ENCODE measurements around the gene ACACB.

ACACB gene

GRCh38 chr12:109212460-109213115 is 96.2 kb downstream of the ACACB start:
- DNase-seq (ENCODE audit: low read depth, low spot score) = no peak

- DNase-seq (ENCODE audit: low read depth, low spot score) = no peak
These were observed 97.7 kb downstream of the ACACB start for GRCh38 chr12:109214131-109214530.

DNA sequence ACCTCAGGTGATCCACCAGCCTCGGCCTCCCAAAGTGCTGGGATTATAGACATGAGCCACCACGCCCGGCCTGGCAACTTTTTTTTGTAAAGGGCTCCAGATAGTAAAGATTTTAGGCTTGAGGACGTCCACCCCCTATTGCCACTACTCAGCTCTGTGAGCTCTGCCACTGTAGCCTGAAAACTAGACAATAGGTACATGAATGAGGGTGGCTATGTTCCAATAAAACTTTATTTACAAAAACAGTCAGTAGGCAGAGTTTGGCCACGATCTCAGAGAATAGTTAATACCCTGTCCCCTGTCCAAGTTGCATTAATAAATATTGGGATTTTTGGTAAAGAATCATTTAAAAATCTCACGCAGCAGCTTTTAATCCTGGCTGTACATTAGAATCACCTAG is 102.6 kb downstream of the ACACB start:
- no peak for DNase-seq (ENCODE audit: low read depth, low spot score)

GRCh38 chr12:109219938-109220337 is 103.6 kb downstream of the ACACB start:
- DNase-seq (ENCODE audit: low read depth, low spot score) = no peak

DNA sequence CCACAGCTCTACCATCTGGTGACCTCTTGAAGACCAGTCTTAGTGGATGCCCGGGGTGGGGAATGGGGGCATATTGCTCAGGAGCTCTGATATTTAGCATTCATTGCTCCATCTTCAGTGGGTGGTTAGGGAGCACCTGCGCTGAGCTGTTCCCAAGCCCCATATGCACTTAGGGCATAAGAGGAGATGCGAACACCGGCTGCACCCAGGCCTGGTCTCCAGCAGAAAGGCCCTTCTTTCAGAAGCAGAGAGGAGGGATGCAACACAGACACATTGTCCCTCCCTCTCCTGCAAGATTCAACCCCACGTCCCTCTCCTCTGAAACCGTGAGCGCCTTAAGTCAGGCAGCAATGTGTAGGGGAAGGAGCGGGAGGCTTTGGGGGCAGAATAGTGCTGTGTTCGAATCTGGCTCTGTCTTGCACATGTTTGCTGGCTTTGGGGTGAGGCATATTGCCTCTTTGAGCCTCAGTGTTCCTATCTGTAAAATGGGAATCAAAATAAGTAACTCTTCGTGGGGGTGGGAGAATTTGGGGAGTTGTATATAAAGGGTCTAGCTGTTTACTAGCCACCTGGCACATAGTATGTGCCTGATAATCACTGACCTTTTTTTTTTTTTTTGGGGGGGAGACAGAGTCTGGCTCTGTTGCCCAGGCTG is 105.0 kb downstream of the ACACB start:
- DNase-seq (ENCODE audit: low read depth, low spot score) = no peak

DNA sequence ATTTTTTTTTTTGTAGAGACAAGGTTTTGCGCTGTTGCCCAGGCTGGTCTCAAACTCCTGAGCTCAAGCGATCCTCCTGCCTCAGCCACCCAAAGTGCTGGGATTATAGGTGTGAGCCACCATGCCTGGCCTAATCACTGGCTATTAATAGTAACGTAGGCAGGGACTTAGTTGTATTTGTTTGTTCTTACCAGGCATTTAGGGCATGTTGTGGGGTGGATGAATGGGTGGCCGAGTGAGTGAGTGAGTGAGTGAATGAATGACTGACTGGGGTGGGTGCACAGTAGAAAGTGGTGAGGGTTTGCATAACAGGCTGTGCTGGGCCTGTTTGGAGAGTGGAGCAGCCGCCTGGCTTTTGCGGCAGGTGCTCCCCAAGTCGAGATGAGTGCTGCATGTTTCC is 105.7 kb downstream of the ACACB start:
- DNase-seq (ENCODE audit: low read depth, low spot score) = no peak

- DNase-seq (ENCODE audit: low read depth, low spot score) = no peak
These were observed 106.1 kb downstream of the ACACB start for GRCh38 chr12:109222496-109222895.

- DNase-seq (ENCODE audit: low read depth, low spot score) = no peak
These were observed 106.8 kb downstream of the ACACB start for GRCh38 chr12:109223211-109223610.

DNA sequence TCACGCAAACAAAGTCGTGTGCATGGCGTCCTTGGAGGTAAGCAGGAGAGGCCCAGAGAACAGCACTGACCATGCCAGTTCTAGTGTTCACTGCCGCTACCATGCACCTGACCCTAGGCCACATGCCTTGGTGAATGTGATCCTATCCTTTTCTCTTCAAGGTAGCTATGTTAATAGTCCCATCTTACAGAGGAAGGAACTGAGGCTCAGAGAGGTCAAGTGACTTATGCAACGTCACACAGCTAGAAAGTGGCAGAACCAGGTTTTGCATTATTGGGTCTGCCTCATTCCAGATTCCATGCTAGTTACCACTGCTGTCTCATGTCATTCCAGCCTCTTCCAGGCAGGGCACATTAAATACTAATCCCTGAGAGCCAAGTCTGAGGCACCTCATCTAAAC is 107.5 kb downstream of the ACACB start:
- no peak for DNase-seq (ENCODE audit: low read depth, low spot score)

DNA sequence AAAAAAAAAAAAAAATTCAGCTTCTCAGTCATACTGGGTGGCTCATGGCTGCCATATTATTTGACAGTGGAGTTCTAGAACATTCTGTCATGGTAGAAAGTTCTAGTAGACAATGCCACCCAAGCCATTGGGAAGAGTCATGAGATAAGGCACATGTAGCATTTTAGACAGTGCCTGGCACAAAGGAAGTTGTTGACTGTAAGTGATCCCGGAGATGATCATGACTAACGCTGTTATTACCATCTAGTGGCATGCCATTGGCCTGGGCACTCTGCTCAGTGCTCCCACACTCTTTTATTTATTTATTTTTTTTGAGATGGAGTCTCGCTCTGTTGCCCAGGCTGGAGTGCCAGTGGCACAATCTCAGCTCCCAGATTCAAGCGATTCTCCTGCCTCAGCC is 112.3 kb downstream of the ACACB start:
- DNase-seq (ENCODE audit: low read depth, low spot score) = no peak

GRCh38 chr12:109230193-109230592 is 113.8 kb downstream of the ACACB start:
- DNase-seq (ENCODE audit: low read depth, low spot score) = no peak

GRCh38 chr12:109232731-109233130 is 116.3 kb downstream of the ACACB start:
- DNase-seq (ENCODE audit: low read depth, low spot score) = no peak

- DNase-seq (ENCODE audit: low read depth, low spot score) = no peak
These were observed 117.6 kb downstream of the ACACB start for GRCh38 chr12:109234012-109234411.

DNA sequence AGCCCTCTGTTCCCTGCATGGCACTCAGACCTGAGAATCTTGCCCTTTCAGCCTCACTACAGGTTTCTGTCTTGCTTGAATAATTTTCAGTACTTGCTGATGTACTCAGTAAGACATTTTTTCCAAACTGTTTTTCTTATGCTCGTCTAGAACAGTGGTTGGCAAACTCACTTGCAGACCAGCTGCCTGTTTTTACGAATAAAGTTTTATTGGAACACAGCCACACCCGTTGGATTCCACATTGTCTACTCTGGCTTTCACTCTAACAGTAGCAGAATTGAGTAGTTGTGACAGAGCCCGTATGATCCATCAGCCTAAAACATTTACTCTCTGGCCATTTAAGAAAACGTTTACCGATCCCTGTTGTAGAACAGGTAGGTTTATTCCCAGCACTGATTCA is 119.9 kb downstream of the ACACB start:
- DNase-seq (ENCODE audit: low read depth, low spot score) = no peak

DNA sequence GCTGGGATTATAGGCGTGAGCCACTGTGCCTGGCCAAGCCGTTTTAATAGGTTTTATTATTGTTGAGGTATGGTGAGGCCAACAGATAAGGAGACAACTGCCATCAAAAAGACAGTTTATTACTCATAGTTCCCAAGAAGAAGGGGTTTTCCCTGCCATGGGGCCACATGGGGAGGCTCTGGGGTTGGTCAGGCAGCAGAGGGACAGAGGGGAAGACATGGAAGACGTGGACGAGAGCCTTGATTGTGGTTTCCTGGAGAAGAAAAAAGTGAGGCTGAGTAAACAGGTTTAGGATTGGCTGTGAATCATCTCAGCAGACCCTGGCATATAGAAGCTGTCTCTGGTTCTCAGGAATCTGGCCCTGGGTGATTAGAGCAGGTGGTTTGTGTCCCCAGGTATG is 122.8 kb downstream of the ACACB start:
- DNase-seq (ENCODE audit: low read depth, low spot score) = no peak

- DNase-seq (ENCODE audit: low read depth, low spot score) = no peak
These were observed 123.3 kb downstream of the ACACB start for GRCh38 chr12:109239691-109240090.

DNA sequence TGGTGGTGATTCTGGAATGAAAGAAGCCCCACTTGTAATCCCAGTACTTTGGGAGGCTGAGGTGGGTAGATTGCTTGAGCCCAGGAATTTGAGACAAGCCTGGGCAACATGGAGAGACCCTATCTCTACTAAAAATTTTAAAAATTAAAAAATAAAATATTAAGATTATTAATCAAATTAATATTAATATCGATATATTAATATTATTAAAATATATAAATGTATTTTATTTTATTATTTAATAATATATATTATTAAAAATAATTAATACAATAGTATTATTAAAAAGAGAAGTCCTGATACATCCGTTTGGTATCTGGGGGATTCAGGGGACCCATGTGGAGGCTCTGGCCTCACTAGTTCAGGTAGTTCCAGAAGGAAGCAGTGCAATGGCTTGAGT is 124.0 kb downstream of the ACACB start:
- DNase-seq (ENCODE audit: low read depth, low spot score) = no peak

- no peak for DNase-seq (ENCODE audit: low read depth, low spot score)
These were observed 125.5 kb downstream of the ACACB start for GRCh38 chr12:109241936-109242335.

- no peak for DNase-seq (ENCODE audit: low read depth, low spot score)
These were observed 127.7 kb downstream of the ACACB start for GRCh38 chr12:109244073-109244472.

DNA sequence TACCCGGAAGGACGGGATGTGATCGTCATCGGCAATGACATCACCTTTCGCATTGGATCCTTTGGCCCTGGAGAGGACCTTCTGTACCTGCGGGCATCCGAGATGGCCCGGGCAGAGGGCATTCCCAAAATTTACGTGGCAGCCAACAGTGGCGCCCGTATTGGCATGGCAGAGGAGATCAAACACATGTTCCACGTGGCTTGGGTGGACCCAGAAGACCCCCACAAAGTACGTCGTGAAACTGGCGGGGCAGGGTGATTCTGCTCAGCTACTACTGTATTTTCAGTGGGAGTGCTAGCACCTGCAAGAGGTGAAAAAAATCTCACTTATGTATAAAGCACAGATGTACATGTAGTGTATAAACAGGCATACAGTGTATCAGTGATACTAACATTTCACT is 129.8 kb downstream of the ACACB start:
- no peak for DNase-seq (ENCODE audit: low read depth, low spot score)

DNA sequence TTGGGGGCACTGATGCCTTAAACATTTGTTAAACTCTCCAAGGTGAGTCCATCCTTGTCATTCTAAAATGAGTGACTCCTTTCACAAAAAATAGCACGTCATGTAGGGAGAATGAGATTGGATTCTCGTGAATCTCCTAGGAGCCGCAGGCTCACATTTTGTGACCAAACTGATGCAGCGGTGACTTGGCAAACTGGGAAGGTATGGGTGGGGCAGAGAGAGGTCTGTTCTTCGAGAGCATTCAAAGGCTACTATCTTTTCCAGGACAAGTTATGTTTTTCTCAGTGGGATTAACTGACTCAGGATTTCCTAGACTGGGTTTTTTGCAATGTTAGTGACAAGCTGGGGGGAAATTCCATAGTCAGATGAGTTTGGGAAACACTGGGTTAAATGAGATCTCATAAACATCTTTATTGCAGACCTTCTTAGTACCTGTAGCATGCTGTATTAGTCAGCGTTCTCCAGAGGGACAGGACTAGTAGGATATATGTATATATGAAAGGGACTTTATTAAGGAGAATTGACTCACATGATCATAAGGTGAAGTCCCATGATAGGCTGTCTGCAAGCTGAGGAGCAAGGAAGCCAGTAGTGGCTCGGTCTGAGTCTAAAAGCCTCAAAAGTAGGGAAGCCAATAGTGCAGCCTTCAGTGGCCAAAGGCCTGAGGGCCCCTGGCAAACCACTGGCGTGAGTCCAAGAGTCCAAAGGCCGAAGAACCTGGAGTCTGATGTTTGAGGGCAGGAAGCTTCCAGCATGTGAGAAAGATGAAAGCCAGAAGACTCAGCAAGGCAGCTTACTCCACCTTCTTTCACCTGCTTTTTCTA is 131.7 kb downstream of the ACACB start:
- no peak for DNase-seq (ENCODE audit: low read depth, low spot score)

DNA sequence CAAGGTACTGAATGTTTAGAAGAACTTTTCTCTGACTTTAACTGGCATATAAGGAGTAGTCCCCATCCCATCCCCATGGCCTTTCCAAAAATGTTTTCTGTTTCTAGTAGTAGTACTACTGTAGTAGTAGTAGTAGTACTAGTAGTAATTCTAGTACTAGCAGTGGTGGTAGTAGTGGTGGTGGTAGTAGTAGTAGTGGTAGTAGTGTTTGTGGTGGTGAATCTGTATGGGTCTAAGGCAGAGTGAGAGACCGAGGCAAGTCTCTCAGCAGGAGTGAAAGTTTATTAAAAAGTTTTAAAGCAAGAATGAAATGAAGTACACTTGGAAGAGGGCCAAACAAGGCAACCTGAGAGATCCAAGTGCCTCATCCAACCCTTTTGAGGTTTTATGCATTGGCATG is 134.1 kb downstream of the ACACB start:
- no peak for DNase-seq (ENCODE audit: low read depth, low spot score)

DNA sequence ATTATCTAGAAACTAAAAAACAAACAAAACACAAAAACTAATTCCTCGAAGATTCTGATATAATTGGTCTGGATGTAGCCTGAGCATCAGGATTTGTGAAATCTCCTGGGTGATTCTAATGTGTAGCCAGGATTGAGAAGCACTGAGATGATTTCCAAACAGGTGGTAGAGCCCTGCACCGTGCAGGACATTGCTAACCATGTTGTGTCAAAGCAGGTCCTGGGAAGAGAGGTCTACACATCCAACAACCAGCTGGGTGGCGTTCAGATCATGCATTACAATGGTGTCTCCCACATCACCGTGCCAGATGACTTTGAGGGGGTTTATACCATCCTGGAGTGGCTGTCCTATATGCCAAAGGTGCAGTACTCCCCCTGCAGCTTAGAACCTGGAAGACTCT is 136.4 kb downstream of the ACACB start:
- DNase-seq (ENCODE audit: low read depth, low spot score) = no peak
